ENCODE data around the gene BRD1.

BRD1 gene

GRCh38 chr22:49852898-49853894 lies 25.5 kb upstream of the BRD1 start, which contains the start of gene ZBED4:
TSS of gene ZBED4 (plus strand) at chr22:49853844. CDS start at chr22:49883663, 29,819 bp downstream.
- TF ChIP-seq POLR2AphosphoS5 (IDR thresholded peaks at IDR 0.05; ENCODE audit: low read depth, low read length): peak; percentile 69
- TF ChIP-seq SIN3A (IDR thresholded peaks at IDR 0.05; ENCODE audit: borderline replicate concordance, insufficient read depth, low read length): no peak
- TF ChIP-seq TAF1 (IDR thresholded peaks at IDR 0.05; ENCODE audit: borderline replicate concordance, insufficient read depth, low read length): no peak
- no peak for TF ChIP-seq REST (IDR thresholded peaks at IDR 0.05; ENCODE audit: insufficient read depth in 1 of 2, low read depth in 2 of 2, low read length in 2 of 2)
- peak; percentile 31 for TF ChIP-seq FOXP2 (optimal IDR thresholded peaks at IDR 0.05; ENCODE audit: borderline replicate concordance, extremely low read depth, extremely low read length, insufficient read depth)

GRCh38 chr22:49850959-49851802 lies 23.5 kb upstream of the BRD1 start:
- TF ChIP-seq SIN3A (IDR thresholded peaks at IDR 0.05; ENCODE audit: borderline replicate concordance, insufficient read depth, low read length) (no peak), POLR2AphosphoS5 (IDR thresholded peaks at IDR 0.05; ENCODE audit: low read depth, low read length) (no peak), REST (IDR thresholded peaks at IDR 0.05; ENCODE audit: insufficient read depth in 1 of 2, low read depth in 2 of 2, low read length in 2 of 2) (no peak), FOXP2 (optimal IDR thresholded peaks at IDR 0.05; ENCODE audit: borderline replicate concordance, extremely low read depth, extremely low read length, insufficient read depth) (no peak), TAF1 (IDR thresholded peaks at IDR 0.05; ENCODE audit: borderline replicate concordance, insufficient read depth, low read length) (no peak)

GRCh38 chr22:49850021-49850911 lies 22.6 kb upstream of the BRD1 start:
- no peak for TF ChIP-seq REST (IDR thresholded peaks at IDR 0.05; ENCODE audit: insufficient read depth in 1 of 2, low read depth in 2 of 2, low read length in 2 of 2)
- no peak for TF ChIP-seq TAF1 (IDR thresholded peaks at IDR 0.05; ENCODE audit: borderline replicate concordance, insufficient read depth, low read length)
- TF ChIP-seq FOXP2 (optimal IDR thresholded peaks at IDR 0.05; ENCODE audit: borderline replicate concordance, extremely low read depth, extremely low read length, insufficient read depth): no peak
- no peak for TF ChIP-seq POLR2AphosphoS5 (IDR thresholded peaks at IDR 0.05; ENCODE audit: low read depth, low read length)
- no peak for TF ChIP-seq SIN3A (IDR thresholded peaks at IDR 0.05; ENCODE audit: borderline replicate concordance, insufficient read depth, low read length)

- TF ChIP-seq POLR2AphosphoS5 (IDR thresholded peaks at IDR 0.05; ENCODE audit: low read depth, low read length) (no peak), REST (IDR thresholded peaks at IDR 0.05; ENCODE audit: insufficient read depth in 1 of 2, low read depth in 2 of 2, low read length in 2 of 2) (no peak), TAF1 (IDR thresholded peaks at IDR 0.05; ENCODE audit: borderline replicate concordance, insufficient read depth, low read length) (no peak), SIN3A (IDR thresholded peaks at IDR 0.05; ENCODE audit: borderline replicate concordance, insufficient read depth, low read length) (no peak), FOXP2 (optimal IDR thresholded peaks at IDR 0.05; ENCODE audit: borderline replicate concordance, extremely low read depth, extremely low read length, insufficient read depth) (no peak)
Observed at GRCh38 chr22:49849161-49850020, 21.7 kb upstream of the BRD1 start.
